ENCODE measurements around the gene NINL.

- TF ChIP-seq, protein P1, sequence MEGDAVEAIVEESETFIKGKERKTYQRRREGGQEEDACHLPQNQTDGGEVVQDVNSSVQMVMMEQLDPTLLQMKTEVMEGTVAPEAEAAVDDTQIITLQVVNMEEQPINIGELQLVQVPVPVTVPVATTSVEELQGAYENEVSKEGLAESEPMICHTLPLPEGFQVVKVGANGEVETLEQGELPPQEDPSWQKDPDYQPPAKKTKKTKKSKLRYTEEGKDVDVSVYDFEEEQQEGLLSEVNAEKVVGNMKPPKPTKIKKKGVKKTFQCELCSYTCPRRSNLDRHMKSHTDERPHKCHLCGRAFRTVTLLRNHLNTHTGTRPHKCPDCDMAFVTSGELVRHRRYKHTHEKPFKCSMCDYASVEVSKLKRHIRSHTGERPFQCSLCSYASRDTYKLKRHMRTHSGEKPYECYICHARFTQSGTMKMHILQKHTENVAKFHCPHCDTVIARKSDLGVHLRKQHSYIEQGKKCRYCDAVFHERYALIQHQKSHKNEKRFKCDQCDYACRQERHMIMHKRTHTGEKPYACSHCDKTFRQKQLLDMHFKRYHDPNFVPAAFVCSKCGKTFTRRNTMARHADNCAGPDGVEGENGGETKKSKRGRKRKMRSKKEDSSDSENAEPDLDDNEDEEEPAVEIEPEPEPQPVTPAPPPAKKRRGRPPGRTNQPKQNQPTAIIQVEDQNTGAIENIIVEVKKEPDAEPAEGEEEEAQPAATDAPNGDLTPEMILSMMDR (IDR thresholded peaks at IDR 0.05): no peak
- TF ChIP-seq POLR2A (IDR thresholded peaks at IDR 0.05): no peak
- no peak for TF ChIP-seq POLR2AphosphoS5 (IDR thresholded peaks at IDR 0.05)
- TF ChIP-seq EP300 (IDR thresholded peaks at IDR 0.05; ENCODE audit: low read depth): no peak
Measured at GRCh38 chr20:25461281-25461650, 124.1 kb downstream of the NINL start.
